ENCODE measurements around the gene RBM12.

Gene RBM12

DNA sequence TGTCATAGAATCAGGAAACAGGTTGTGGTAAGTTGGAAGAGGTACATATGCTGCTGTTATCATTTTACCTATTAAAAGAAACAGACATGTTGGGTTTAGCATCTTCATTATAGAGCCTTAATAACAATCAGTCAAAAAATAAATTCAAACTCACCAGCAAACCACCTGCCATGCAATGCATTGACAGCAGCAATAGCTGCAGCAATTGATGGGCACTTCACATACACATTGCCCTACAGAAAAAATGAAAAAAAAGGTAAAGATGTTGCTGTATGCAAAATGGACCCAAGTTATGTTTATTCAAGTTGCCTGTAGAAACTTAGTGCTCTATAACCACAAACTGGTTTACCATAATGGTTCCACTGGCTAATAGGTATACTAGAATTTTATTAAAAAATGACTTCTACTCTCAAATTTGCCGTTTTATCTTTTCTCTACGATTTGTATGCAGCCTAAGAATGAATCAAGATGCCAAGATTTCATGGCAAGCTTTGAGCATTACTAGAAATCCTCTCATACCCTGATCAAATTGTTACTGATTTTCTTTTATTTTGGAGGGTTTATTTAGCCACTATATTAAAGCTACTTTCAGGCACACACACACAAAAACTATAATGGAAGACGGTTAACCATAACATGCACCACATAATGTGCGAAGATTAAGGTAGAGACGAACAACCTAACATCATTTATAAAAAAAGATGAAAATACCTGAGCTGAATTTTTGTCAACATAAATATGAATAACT lies 40.0 kb upstream of the RBM12 start:
- Histone ChIP-seq H3K4me1 (peaks cover 11 to 26% (median 16%) of the 10 kb centered on the region in 10 experiments), H3K27ac (no peak overlapping the region), H3K4me3 (no peak overlapping the region), H3K9me3 (replicated peaks in 1 of 11) (no peaks in the 10 kb centered on the region), H3K36me3 (peaks cover 83 to 92% (median 88%) of the 10 kb centered on the region in 11 experiments), H3K27me3 (no peaks in the 10 kb centered on the region), H3K4me2 (no peak overlapping the region), H3K9ac (no peak overlapping the region), H4K20me1 (peaks cover 95 to 100% (median 98%) of the 10 kb centered on the region in 11 experiments)
- TF ChIP-seq Cebpa-rat (IDR thresholded peaks at IDR 0.05): no peak

DNA sequence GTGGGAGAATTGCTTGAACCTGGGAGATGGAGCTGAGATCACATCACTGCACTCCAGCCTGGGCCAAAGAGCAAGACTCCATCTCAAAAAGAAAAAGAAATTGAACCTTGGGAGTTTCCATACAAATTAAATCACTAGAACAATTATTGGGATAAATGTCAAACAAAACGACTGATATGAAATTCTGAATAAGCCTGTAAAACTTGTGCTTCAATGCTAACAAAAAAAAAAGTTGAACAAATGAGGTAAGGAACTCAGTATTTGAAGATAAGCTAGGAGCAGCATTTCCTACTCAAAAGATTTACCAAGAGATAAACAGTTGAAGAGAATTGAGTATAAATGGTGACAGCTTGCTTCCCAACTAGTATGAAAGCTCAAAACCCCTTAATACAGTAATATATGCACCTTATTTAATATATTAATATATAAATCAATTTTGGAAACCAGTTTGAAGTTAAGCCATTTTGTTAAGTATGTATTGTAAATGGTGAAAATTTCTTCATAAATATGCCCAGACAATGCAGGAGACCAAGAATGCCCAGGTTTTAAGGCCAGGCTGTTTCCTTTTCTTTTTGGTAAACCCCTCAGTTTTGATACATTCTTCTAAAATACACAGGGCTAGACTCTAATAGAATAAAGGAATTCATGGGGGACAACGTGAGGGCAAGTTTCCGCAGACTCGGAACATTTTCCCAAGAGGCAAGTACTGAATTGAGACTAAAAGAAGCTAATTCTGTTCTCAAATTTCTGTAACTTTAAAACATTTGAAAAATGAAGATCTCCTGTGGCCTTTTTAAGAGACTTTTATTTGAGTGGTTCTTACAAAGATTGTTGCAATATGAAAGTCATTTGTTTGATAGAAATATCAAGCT lies 38.4 kb upstream of the RBM12 start:
- Histone ChIP-seq H3K9ac (no peak overlapping the region), H3K4me3 (no peak overlapping the region), H4K20me1 (peaks cover 79 to 86% (median 81%) of the 10 kb centered on the region in 11 experiments), H3K4me2 (no peak overlapping the region), H3K27me3 (no peaks in the 10 kb centered on the region), H3K36me3 (peaks cover 67 to 75% (median 72%) of the 10 kb centered on the region in 11 experiments), H3K27ac (0 out of 22 replicates have a peak overlapping the region, but pooled peaks of 1 of the 11 experiments have one; percentile 13), H3K9me3 (replicated peaks in 1 of 11) (no peaks in the 10 kb centered on the region), H3K4me1 (peaks cover 16 to 32% (median 21%) of the 10 kb centered on the region in 10 experiments)
- no peak for TF ChIP-seq Cebpa-rat (IDR thresholded peaks at IDR 0.05)

- Histone ChIP-seq H3K4me2 (no peak overlapping the region), H3K4me3 (no peak overlapping the region), H3K27me3 (no peaks in the 10 kb centered on the region), H3K36me3 (peaks cover 59 to 67% (median 64%) of the 10 kb centered on the region in 11 experiments), H3K9ac (no peak overlapping the region; a peak in 1 of 22 replicates), H3K4me1 (peaks cover 25 to 40% (median 29%) of the 10 kb centered on the region in 10 experiments), H4K20me1 (peaks cover 71 to 78% (median 73%) of the 10 kb centered on the region in 11 experiments), H3K27ac (0 out of 22 replicates have a peak overlapping the region, but pooled peaks of 1 of the 11 experiments have one; percentile 13), H3K9me3 (replicated peaks in 1 of 11) (no peaks in the 10 kb centered on the region)
- no peak for TF ChIP-seq Cebpa-rat (IDR thresholded peaks at IDR 0.05)
Measured at GRCh38 chr20:35702051-35702823, 37.5 kb upstream of the RBM12 start.

GRCh38 chr20:35700625-35701148 lies 36.0 kb upstream of the RBM12 start:
- H3K36me3 ChIP-seq: peaks cover 48 to 66% (median 57%) of the 10 kb centered on the region in 11 experiments
- H3K27me3 ChIP-seq: no peaks in the 10 kb centered on the region
- H3K4me2 ChIP-seq: peak overlapping the region; percentile 79 to 98 (median 92)
- no peak for TF ChIP-seq Cebpa-rat (IDR thresholded peaks at IDR 0.05)
- H3K4me3 ChIP-seq: peak overlapping the region in 9 of 10 experiments; percentile 73 to 94 (median 85); a peak in 15 of 20 replicates
- H3K9ac ChIP-seq: peak overlapping the region; percentile 85 to 97 (median 92)
- peak overlapping the region in 2 of 11 experiments; percentile 85 to 88; a peak in 1 of 22 replicates for H3K27ac ChIP-seq
- no peaks in the 10 kb centered on the region for H3K9me3 ChIP-seq (replicated peaks in 1 of 11)
- peaks cover 28 to 46% (median 33%) of the 10 kb centered on the region in 10 experiments for H3K4me1 ChIP-seq
- peaks cover 55 to 62% (median 58%) of the 10 kb centered on the region in 11 experiments for H4K20me1 ChIP-seq

DNA sequence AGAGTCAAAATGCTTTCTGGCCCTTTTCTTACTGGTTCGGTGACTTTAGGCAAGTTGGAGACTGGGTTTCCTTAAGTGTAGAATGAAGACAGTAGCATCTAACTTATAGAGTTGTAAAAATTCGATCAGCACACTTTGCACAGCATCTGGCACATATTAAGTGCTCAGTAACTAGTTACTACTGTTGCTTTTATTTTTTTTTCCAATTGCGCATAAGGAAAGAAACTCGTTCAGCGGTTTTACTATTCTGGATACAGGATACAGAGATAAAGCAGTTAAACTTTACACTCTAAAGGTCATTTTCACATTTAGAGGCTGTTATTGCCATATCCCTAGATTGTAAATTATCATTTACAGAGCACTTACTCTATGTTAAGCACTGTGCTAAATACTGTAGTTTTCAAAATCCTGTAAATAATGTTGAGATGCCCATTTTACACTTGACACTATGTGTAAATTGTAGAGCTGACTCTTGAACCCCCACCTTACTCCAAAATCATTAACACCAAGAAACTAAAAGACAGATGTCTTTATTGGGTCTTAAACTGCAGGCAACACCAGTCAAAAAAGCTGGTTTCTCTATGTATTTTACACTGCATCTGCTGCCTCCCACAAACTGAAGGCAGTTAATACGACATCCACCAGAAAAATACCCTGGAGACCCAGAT lies 35.4 kb upstream of the RBM12 start:
- Histone ChIP-seq H3K4me3 (peak overlapping the region; percentile 73 to 94 (median 82)), H3K27ac (peak overlapping the region; percentile 77 to 93 (median 88)), H3K36me3 (peaks cover 47 to 66% (median 57%) of the 10 kb centered on the region in 11 experiments), H4K20me1 (peaks cover 49 to 56% (median 52%) of the 10 kb centered on the region in 11 experiments), H3K27me3 (no peaks in the 10 kb centered on the region), H3K4me1 (peaks cover 28 to 46% (median 33%) of the 10 kb centered on the region in 10 experiments), H3K9ac (peak overlapping the region; percentile 85 to 97 (median 92)), H3K4me2 (peak overlapping the region; percentile 79 to 98 (median 92)), H3K9me3 (replicated peaks in 1 of 11) (no peaks in the 10 kb centered on the region)
- no peak for TF ChIP-seq Cebpa-rat (IDR thresholded peaks at IDR 0.05)

DNA sequence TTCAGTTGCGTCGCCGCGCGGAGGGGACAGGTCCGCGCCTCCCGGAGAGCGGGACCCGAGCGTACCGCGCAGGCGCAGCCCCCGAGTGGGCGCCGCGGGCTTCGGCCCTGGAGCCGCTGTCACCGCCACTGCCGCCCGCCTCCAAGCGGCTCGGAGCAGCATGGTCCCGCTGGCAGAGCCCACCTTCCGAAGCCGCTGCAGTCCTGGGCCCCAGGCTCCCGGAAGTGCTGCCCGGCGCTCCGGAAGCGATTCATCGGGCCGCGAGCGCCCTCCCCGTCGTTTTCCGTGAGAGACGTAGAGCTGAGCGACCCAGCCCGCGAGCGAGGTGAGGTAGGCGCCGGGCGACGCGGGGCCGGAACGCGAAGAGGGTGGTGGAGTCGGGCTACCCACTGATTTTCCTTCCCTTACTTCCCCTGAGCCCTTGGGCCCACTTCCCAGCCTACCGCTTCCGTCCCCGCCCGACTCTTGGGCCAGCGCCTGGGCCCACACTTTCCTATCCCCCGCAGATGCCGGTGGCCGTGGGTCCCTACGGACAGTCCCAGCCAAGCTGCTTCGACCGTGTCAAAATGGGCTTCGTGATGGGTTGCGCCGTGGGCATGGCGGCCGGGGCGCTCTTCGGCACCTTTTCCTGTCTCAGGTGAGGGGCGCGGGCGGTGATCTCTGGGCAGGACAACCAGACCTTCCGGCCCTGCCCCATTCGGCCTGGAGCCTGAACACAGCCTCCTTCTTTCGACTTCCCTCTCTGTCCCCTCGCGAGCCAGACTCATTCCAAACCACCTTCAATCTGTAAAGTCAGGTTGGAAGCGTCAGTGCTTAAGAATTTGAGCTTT lies 34.6 kb upstream of the RBM12 start, which contains the start of the genes NFS1 and ROMO1:
Gene NFS1 (minus strand): TSS at position 226 of the 830 bp plus-strand sequence. CDS start 64 bp downstream, at position 162.
Gene ROMO1 (plus strand): TSS at position 279 of the 830 bp plus-strand sequence. CDS start 228 bp downstream, at position 507.
- Histone ChIP-seq H3K4me2 (peak within 1 kb of the TSS; percentile 79 to 98 (median 92)), H3K27ac (peak within 1 kb of the TSS; percentile 77 to 93 (median 88)), H3K27me3 (no peaks in the 10 kb centered on the region), H3K4me1 (peaks cover 28 to 46% (median 33%) of the 10 kb centered on the region in 10 experiments), H3K4me3 (peak within 1 kb of the TSS; percentile 73 to 94 (median 82)), H3K9me3 (replicated peaks in 1 of 11) (no peaks in the 10 kb centered on the region), H4K20me1 (peaks cover 42 to 49% (median 44%) of the 10 kb centered on the region in 11 experiments; a peak in 21 of 22 replicates), H3K9ac (peak within 1 kb of the TSS; percentile 85 to 97 (median 92)), H3K36me3 (peaks cover 42 to 66% (median 56%) of the 10 kb centered on the region in 11 experiments)
- TF ChIP-seq Cebpa-rat (IDR thresholded peaks at IDR 0.05): no peak

All from BLaER1 treated with 17β-estradiol and CSF1 and Interleukin-3, amounts not matched to agents 10 nM and 100 nM (cell line).